Activated CD4-positive, alpha-beta memory T cell treated with anti-CD3 and anti-CD28 coated beads, Interleukin-2, amount 10 ng/mL, durations not matched to agents 7 days and 5 days (primary cell): Measurements from ENCODE around the gene MAPK8. TPM values are rescaled to one million over a fixed set of nuclear protein-coding genes. Genes with fewer than 3 reads are reported as not detected.

Experiments
- CTCF ChIA-PET: fragments of 350-600 bp; sonication (Branson Sonifier 250); formaldehyde crosslinking; loops from one replicate; lab custom pipeline; 2021; ENCODE audit warnings: antibody characterized with exemption, inconsistent platforms; lab: Charles Lee
- POLR2A ChIA-PET: fragments of 350-600 bp; sonication (Branson Sonifier 250); formaldehyde crosslinking; loops from one replicate; lab custom pipeline; 2021; ENCODE audit warnings: antibody characterized with exemption; lab: Charles Lee
- DNase-seq: peaks from one replicate; pipeline ENCODE4 v3.0.0-alpha.2; 2020
- H3K27ac Mint-ChIP-seq: one replicate; pipeline ENCODE4 v1.8.0; 2021; ENCODE audit warnings: mild to moderate bottlenecking, mixed read lengths
- H3K27me3 Mint-ChIP-seq: one replicate; pipeline ENCODE4 v1.8.0; 2021; ENCODE audit warnings: mixed read lengths
- H3K36me3 Mint-ChIP-seq: one replicate; pipeline ENCODE4 v1.8.0; 2021; ENCODE audit warnings: low read depth, mixed read lengths
- H3K4me1 Mint-ChIP-seq: one replicate; pipeline ENCODE4 v1.8.0; 2021; ENCODE audit warnings: mixed read lengths
- H3K4me3 Mint-ChIP-seq: one replicate; pipeline ENCODE4 v1.8.0; 2021; ENCODE audit warnings: mild to moderate bottlenecking, mixed read lengths
- H3K9me3 Mint-ChIP-seq: one replicate; pipeline ENCODE4 v1.8.0; 2021; ENCODE audit warnings: mixed read lengths
- total RNA-seq, 2 experiments: library from RNA; stranded (reverse); gene quantifications; one replicate each; pipeline ENCODE4 v1.2.3, GENCODE V29; 2021

MAPK8 gene
- total RNA-seq, 2 experiments from 2014 or later, result 46.2 to 48.2 TPM

- Mint-ChIP-seq H3K27me3 (no peaks in the 10 kb centered on the region), H3K4me3 (no peak overlapping the region), H3K36me3 (no peaks in the 10 kb centered on the region), H3K9me3 (no peaks in the 10 kb centered on the region), H3K27ac (no peak overlapping the region), H3K4me1 (no peaks in the 10 kb centered on the region)
- ChIA-PET POLR2A (no interaction called here), CTCF (no interaction called here)
- no peak for DNase-seq
Observed at GRCh38 chr10:48461623-48462481, 155.4 kb downstream of the MAPK8 start.

GRCh38 chr10:48462482-48463020 is 156.1 kb downstream of the MAPK8 start:
- Mint-ChIP-seq H3K4me3 (no peak overlapping the region), H3K27me3 (no peaks in the 10 kb centered on the region), H3K36me3 (no peaks in the 10 kb centered on the region), H3K27ac (no peak overlapping the region), H3K4me1 (no peaks in the 10 kb centered on the region), H3K9me3 (no peaks in the 10 kb centered on the region)
- CTCF ChIA-PET, result no interaction called here
- POLR2A ChIA-PET, result no interaction called here
- no peak for DNase-seq

- no peak for DNase-seq
- Mint-ChIP-seq H3K27me3 (no peaks in the 10 kb centered on the region), H3K9me3 (no peaks in the 10 kb centered on the region), H3K4me1 (peaks cover 2% of the 10 kb centered on the region), H3K36me3 (no peaks in the 10 kb centered on the region), H3K4me3 (no peak overlapping the region), H3K27ac (no peak overlapping the region)
- CTCF ChIA-PET, result no interaction called here
- POLR2A ChIA-PET, result no interaction called here
Observed at GRCh38 chr10:48463318-48464003, 157.0 kb downstream of the MAPK8 start.

GRCh38 chr10:48464121-48464870 is 157.8 kb downstream of the MAPK8 start:
- Mint-ChIP-seq H3K27ac (no peak overlapping the region), H3K4me1 (peaks cover 2% of the 10 kb centered on the region), H3K4me3 (no peak overlapping the region), H3K27me3 (no peaks in the 10 kb centered on the region), H3K36me3 (no peaks in the 10 kb centered on the region), H3K9me3 (no peaks in the 10 kb centered on the region)
- ChIA-PET CTCF (no interaction called here), POLR2A (no interaction called here)
- no peak for DNase-seq

- H3K4me3 Mint-ChIP-seq, result no peak overlapping the region
- CTCF ChIA-PET, result no interaction called here
- H3K27me3 Mint-ChIP-seq, result no peaks in the 10 kb centered on the region
- no peak overlapping the region for H3K27ac Mint-ChIP-seq
- no peak for DNase-seq
- no peaks in the 10 kb centered on the region for H3K9me3 Mint-ChIP-seq
- H3K36me3 Mint-ChIP-seq, result no peaks in the 10 kb centered on the region
- peaks cover 2% of the 10 kb centered on the region for H3K4me1 Mint-ChIP-seq
- POLR2A ChIA-PET, result no interaction called here
Observed at GRCh38 chr10:48464871-48465736, 158.6 kb downstream of the MAPK8 start.

- Mint-ChIP-seq H3K9me3 (no peaks in the 10 kb centered on the region), H3K27me3 (no peaks in the 10 kb centered on the region), H3K36me3 (no peaks in the 10 kb centered on the region), H3K27ac (no peak overlapping the region), H3K4me3 (no peak overlapping the region), H3K4me1 (peaks cover 2% of the 10 kb centered on the region)
- ChIA-PET POLR2A (no interaction called here), CTCF (no interaction called here)
- no peak for DNase-seq
Observed at GRCh38 chr10:48465860-48466521, 159.5 kb downstream of the MAPK8 start.

GRCh38 chr10:48466611-48467240 is 160.2 kb downstream of the MAPK8 start:
- Mint-ChIP-seq H3K27me3 (no peaks in the 10 kb centered on the region), H3K4me3 (no peak overlapping the region), H3K27ac (no peak overlapping the region), H3K36me3 (no peaks in the 10 kb centered on the region), H3K4me1 (peaks cover 2% of the 10 kb centered on the region), H3K9me3 (no peaks in the 10 kb centered on the region)
- ChIA-PET POLR2A (no interaction called here), CTCF (no interaction called here)
- DNase-seq, result no peak

- Mint-ChIP-seq H3K4me3 (no peak overlapping the region), H3K4me1 (peaks cover 2% of the 10 kb centered on the region), H3K27me3 (no peaks in the 10 kb centered on the region), H3K27ac (no peak overlapping the region), H3K36me3 (no peaks in the 10 kb centered on the region), H3K9me3 (no peaks in the 10 kb centered on the region)
- DNase-seq, result no peak
- CTCF ChIA-PET, result interaction anchor here (0.6 kb wide), 1 partner anchor 348 kb away, joined by 3 read pairs; no protein-coding TSS in a partner anchor
- POLR2A ChIA-PET, result no interaction called here
Observed at GRCh38 chr10:48467669-48468068, 161.2 kb downstream of the MAPK8 start.

GRCh38 chr10:48468130-48468790 is 161.8 kb downstream of the MAPK8 start:
- Mint-ChIP-seq H3K27me3 (no peaks in the 10 kb centered on the region), H3K36me3 (no peaks in the 10 kb centered on the region), H3K9me3 (no peaks in the 10 kb centered on the region), H3K27ac (no peak overlapping the region), H3K4me1 (peaks cover 2% of the 10 kb centered on the region), H3K4me3 (no peak overlapping the region)
- ChIA-PET POLR2A (no interaction called here), CTCF (no interaction called here)
- DNase-seq, result no peak

- ChIA-PET CTCF (interaction anchor here (1.3 kb wide), 1 partner anchor 187 kb away, joined by 3 read pairs; no protein-coding TSS in a partner anchor), POLR2A (no interaction called here)
- Mint-ChIP-seq H3K4me1 (peaks cover 2% of the 10 kb centered on the region), H3K27me3 (no peaks in the 10 kb centered on the region), H3K27ac (no peak overlapping the region), H3K36me3 (no peaks in the 10 kb centered on the region), H3K9me3 (no peaks in the 10 kb centered on the region), H3K4me3 (no peak overlapping the region)
- no peak for DNase-seq
Observed at GRCh38 chr10:48468866-48469511, 162.5 kb downstream of the MAPK8 start.

- CTCF ChIA-PET, result interaction anchor here (1.3 kb wide), 1 partner anchor 187 kb away, joined by 3 read pairs; no protein-coding TSS in a partner anchor
- no peaks in the 10 kb centered on the region for H3K27me3 Mint-ChIP-seq
- no peak overlapping the region for H3K4me3 Mint-ChIP-seq
- no peak for DNase-seq
- POLR2A ChIA-PET, result no interaction called here
- H3K9me3 Mint-ChIP-seq, result no peaks in the 10 kb centered on the region
- H3K27ac Mint-ChIP-seq, result no peak overlapping the region
- peaks cover 2% of the 10 kb centered on the region for H3K4me1 Mint-ChIP-seq
- H3K36me3 Mint-ChIP-seq, result no peaks in the 10 kb centered on the region
Observed at GRCh38 chr10:48469516-48470020, 163.1 kb downstream of the MAPK8 start.
